ENCODE results near the gene TRIM15.
"Not testable (repeated sequence)": the region's sequence is repeated elsewhere in the genome, so short reads cannot be mapped to it uniquely, and the experiment has no call there.

TRIM15 gene

DNA sequence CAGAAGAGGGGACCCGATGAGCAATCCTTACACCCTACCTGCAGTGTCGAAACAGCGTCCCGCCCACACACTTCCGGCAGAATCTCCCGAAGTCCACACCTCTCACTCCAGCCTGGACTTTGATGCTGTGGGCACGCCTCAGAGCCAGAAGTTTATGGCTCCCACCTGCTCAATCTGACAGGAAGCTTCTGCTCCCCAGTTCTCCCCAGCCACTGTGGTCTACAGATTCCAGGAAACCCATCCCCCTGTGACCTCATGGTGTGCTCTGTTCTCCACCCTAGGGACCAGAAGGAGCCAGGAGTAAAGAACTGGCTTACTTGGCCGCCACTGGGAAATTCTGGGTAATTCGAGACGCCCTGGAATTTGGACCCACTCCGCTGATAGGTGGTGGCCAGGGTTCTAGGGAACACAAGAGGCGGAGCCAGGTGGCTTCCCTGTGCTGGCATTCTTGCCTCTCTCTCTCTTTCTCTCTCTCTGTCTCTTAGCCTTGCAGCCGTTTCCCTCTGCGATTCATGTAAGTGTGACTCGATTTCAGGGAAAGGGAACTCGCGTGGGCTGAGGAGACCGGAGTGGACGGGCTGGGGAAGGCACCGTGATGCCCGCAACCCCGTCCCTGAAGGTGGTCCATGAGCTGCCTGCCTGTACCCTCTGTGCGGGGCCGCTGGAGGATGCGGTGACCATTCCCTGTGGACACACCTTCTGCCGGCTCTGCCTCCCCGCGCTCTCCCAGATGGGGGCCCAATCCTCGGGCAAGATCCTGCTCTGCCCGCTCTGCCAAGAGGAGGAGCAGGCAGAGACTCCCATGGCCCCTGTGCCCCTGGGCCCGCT lies at the start of gene TRIM15:
Gene TRIM15, plus strand, starts transcription at position 457 of the 828 bp plus-strand sequence. Its CDS starts 139 bp downstream, at position 596.
- DNase-seq, result no peak

DNA sequence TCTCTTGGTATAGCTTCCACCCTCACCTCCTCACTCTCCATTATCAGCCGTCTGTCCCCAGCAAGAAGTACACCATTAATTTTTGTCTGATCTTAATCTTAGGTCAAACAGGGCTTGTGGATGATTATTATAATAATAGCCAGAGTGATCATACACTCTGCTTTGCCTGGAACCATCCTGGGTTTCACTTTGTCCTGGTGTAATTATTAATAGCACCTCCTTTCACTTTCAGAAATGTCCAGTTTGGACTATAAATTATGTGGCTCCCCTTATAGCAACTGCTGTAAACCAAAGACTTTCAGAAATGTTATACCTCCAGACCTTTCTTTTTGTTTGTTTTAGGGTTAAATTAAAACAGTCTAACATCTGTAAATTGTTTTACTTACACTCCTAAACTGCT lies 49.5 kb upstream of the TRIM15 start:
- DNase-seq, result no peak

DNA sequence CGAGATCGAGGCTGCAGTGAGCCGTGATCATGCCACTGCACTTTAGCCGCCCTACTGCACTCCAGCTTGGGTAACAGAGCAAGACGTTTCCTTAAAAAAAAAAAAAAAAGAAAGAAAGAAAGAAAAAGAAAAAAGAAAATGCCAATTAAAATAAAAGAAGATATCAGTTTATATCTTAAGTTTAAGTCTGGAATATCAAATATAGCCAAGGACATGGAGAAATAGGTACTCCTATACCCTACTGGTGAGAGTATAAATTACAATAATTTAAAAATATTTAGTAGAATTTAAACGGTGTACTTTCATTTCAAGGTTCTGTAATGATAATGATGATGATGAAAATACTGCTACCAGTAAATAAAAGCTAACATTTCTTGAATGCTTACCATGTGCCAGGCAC lies 46.6 kb upstream of the TRIM15 start:
- DNase-seq, result no peak

DNA sequence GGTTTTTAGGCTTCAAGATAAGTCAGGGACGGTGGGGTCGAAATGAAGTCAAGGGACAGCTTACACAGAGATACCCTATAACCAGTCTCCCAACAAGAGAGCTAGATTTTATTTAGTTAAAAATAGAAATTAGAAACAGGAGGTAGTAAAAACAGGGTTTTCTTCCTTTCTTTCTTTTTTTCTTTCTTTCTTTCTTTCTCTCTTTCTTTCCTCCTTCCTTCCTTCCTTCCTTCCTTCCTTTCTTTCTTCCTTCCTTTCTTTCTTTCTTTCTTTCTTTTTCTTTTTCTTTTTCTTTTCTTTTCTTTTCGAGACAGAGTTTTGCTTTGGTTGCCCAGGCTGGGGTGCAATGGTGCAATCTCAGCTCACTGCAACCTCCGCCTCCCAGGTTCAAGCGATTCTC lies 44.7 kb upstream of the TRIM15 start:
- DNase-seq, result not testable (repeated sequence)

DNA sequence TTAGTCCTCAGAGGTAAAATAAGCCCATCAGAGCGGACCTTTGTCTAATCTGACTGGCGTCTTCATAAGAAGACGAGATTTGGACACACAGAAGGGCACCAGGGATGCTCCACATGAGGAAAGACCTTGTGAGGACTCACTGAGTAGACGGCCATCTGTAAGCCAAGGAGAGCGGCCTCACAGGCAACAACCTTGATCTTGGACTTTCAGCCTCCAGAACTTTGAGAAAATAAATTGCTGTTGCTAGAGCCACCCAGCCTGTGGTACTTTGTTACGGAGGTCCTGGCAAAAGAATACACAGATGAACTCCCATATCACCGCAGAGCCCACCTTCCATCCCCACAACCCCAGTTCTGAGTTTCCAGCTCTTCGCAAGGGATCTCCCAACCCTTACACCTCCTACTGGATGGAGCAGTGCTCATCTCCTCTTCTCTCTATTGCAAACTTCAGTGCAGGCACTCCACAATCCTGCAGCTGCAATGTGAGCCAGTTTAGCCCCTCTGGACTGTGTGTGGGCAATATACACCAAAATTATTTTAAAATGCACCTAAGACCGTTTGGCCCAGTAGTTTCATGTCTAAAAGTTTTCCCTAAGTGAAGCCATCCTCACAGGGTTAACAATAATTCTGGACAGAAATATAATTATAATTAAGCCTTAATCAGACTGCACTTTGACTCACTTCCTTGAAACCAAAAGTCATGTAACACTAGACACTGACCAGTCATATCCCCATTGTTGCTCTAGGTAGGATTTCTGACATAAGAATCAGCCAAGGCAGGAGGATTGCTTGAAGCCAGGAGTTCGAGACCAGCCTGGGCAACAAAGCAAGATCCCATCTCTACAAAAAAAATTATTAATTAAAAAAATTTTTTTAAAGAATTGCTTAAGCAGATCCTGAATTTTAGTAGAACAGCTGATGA lies 41.6 kb upstream of the TRIM15 start:
- DNase-seq, result no peak

DNA sequence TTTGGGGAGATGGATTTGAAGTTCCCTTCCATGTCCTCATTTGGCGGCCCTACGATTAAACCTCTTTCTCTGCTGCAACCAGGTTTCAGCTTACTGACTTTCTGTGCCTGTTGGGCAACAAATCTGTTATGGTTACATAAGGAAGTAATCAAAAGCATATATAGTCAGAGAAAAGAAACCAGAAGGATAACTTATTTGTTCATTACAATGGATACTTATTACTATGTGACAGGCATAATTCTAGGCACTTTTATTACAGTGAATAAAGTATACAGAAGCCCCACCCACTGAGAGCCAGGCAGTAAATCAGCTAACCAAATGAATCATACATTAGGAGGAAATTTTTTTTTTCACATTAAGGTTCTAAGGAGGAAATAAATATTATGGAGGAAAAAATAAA lies 40.8 kb upstream of the TRIM15 start:
- DNase-seq, result no peak

DNA sequence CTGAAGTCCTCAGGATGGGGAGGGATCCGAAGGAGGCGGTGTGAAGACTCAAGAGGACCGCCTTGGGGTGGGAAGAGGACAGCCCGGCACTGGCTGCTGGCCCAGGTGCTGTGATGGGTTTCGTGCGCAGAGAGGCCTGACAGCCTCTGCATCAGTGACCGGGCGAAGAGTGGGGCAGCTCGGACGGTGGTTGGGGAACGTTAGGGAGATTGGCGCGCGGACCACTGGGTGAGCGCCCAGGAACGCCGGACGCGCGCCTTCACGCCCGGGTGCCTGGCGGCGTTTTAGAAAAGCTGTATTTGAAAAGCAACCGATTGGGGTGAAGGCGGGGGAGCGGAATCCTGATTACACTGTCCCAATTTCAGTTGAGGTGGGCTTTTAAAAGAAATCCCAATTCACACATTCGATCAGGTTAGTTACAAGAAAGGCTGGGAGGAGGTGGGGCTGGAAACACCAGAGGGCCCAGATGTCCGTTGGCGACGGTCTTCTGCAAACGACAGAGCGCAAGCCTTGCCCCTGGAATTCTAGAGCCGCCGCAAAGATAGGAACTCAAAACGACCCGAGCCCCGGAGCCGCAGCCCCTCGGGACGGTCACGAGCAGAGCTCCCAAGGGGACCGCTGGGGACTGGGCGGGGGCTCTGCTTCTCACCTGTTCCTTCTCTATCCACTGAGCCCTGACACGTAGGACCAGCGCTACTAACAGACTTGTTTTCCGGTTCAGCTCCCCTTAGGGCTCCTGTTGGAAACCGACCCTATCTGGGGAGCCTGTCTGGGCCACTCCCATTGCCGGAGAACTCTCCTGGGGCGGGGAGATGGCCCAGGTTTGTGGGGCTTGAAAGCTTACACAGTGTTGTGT lies 35.9 kb upstream of the TRIM15 start:
- DNase-seq, result no peak

DNA sequence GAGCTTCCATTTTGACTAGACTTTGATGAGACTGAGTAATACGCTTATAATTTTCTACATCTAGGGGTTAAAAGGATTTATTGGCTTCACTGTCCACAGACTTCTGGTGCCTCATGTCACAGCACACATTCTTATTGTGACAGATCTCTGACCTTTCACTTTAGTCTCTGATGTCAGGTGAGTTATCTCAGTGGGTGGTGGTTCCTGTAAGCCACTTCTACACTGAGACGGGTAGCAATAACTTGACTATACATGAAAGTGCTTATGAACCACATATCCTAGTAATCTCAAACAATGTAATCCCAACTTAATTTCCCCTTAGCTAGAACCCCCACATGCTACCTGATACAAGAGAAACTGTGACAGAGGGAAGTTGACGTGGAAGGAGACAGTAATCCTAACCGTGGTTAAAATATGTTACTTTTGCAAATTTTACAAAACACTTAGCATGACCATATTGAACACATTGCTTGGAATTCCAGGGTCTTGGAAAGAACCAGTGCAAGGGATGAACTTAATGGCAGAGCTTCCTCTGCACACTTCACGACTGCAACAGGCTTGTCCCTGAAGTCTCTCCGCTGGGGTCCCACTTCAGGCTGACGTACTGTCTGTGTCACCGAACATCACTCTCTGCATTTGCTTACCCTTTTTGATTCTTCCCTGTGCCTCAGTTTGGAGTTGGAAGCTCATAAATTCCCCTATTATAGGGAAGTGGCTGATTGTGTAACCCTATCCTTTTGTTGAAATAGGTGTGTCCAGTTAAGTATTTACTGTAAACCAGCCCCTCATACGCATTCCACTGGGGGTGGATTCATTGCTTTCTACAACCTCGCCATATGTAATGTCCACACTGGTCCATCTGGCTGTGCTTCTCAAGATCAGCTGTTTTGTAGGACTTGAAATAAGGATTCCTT lies 33.8 kb upstream of the TRIM15 start:
- no peak for DNase-seq

DNA sequence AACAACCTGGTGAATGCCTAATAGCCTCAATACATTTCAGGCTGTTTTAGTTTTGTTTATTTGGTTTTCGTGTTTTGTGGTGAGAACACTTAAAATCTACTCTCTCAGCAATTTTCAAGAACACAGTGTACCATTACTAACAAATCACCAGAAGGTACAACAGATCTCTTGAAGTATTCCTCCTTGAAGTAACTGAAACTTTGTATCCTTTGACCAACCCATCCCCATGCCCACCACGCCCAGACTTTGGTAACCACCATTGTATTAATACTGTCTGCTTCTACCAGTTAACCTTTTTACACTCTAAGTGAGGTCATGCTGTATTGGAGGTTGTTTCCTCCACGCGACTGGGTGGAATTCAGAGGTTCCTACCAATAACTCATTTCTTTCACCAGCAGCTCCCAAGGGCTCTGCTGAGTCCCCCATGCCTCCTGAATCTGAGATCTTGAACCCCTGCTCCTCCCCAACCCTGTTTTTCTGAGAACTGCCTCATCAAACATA lies 33.1 kb upstream of the TRIM15 start:
- no peak for DNase-seq

DNA sequence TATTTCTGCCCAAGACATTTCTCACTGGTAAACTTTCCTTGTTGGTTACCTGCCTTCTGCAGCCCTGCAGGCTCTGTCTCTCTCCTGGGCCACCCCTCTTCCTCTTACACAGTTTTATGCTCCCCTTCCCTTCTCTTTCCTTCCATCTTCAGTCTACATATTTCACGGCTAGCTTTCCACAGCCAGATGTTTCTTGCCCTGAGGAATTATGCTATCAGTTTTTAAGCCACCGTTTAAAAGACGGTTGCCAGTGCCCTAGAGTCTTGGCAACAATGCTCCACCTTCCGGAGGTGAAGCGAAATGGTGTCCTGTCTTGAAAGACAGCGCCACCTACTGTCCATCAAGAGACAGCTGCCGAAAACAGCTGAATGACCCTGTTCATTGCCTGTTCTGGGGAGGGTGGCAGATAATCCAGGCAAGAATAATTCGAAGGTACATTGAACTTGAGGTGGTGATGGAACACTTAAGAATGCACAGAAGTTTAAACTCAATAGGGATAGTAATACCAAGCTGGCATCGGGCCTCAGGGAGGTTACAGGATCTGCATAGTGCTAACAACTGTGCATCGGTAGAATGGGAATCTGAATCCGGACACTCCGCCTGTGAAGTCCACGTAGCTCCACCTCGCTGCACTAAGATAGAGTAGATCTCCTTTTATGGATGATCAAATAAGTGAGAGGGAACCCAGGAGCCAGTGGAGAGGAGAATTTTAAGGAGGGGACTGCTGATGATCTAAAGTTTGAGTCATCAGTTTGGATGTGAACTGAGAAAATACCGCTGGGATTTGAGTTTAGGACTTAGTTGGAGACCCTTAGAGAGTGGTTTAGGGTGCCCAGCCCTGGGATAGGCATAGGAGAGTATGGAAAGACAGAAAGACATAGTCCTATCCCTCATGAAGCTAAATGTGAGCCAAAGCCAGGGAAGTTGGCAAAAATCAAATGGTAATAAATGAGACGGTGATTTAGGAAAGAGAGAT lies 32.2 kb upstream of the TRIM15 start:
- peak; percentile 30 for DNase-seq

DNA sequence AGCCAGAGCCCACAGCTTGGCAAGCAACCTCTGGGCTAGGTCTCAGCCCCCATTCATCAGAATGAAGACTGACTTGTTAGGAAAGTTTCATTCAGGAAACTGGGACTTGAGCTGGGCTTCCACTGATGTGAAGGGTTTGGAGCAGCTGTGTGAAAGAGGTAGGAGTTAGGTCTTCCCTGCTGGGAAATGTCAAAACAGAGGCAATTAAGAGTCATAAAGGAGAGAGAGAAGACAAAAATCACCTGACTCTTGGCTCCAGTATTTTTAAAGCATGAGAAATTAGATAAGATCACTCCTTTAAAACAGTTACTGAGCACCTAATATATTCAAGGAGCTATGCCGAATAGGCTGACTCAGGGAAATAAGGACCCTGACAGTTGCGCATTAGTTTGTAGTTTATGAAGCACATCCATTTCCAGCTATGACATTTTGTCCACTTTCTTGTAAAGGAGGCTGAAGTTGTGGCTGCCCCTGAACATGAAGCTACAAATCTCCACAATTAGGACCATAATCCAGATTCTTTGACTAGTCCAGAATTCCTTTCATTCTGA lies 31.3 kb upstream of the TRIM15 start:
- no peak for DNase-seq

DNA sequence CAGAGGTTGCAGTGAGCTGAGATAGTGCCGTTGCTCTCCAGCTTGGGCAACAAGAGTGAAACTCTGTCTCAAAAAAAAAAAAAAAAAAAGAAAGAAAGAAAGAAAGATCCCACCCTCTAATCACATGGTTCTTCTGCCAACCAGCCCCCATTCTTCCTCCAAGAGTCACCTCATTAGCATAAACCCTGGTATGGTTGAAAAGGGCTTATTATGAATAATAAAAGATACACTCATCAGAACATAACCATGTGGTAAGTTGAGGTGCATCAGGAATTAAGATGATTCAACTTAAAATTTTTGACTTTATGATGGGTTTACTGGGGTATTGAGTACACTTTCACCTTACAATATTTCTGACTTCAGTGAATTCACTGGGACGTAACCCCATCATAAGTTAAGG lies 28.2 kb upstream of the TRIM15 start:
- DNase-seq, result no peak

DNA sequence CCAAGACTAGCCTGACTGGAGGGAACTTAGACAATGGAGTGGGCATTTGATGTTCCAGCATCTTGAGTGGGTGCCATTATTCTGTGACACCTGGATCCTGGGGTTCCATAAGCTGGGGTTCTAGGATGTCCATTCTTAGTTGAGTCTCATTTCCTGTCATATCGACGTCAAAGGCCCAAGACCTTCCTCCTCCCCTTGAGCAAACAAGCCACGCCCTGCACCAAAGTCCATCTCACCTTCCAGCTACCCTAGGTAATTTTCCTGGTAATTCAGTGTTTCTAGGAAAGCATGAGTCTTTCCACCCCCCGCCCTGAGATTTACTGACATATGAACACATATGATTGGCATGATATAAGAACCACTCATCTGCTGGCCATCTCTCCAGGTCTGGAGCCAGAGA lies 27.6 kb upstream of the TRIM15 start, which contains the start of gene TRIM40:
Gene TRIM40, plus strand, starts transcription at position 384 of the 400 bp plus-strand sequence. CDS start 897 bp downstream, outside the sequence.
- no peak for DNase-seq

DNA sequence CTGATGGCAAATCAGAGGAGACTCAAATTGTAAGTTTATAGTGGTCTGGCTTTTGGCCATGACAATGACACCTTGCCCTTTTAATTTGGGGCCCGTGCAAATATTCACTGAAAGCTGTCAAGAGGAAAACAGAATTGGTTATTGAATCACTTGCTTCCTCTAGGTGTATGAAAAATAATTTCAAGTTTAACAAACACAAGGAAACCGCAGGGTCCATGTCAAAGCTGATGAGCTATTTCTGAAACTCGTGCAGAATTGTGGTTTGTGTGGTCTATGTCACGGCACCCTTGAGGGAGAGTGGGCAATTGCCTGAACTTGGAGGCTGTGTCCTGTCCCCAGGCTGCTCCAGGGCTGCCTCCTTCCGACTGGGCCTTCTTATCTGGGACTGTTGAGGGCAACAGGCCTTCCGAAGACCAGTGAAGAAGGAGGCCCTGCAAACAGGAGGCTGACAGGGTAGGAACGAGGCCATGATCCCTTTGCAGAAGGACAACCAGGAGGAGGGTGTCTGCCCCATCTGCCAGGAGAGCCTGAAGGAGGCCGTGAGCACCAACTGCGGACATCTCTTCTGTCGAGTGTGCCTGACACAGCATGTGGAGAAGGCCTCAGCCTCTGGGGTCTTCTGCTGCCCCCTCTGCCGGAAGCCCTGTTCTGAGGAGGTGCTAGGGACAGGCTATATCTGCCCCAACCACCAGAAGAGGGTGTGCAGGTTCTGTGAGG lies 26.6 kb upstream of the TRIM15 start:
- no peak for DNase-seq

DNA sequence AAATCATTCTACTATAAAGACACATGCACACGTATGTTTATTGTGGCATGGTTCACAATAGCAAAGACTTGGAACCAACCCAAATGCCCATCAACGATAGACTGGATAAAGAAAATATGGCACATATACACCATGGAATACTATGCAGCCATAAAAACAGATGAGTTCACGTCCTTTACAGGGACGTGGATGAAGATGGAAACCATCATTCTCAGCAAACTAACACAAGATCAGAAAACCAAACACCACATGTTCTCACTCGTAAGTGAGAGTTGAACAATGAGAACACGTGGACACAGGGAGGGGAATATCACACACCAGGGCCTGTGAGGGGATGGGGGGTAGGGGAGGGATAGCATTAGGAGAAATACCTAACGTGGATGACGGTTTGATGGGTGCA lies 23.1 kb upstream of the TRIM15 start:
- not testable (repeated sequence) for DNase-seq

DNA sequence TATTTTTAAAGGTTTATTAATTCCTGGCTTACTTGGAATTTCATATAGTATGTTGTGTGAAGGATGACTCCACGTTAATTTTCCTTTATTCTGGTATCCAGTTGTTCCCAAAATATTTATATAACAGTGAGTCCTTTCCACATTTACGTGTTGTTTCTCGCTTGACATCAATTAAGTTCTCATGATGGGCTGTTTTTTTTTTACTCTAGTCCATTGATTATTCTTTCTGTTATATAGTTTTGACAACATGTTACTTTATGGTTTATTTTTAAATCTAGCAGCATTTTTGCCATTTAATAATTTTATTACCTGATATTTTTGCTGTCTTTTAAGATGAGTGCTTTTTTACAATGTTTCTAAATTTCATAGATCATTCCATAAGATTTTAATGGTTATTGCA lies 20.7 kb upstream of the TRIM15 start:
- no peak for DNase-seq

DNA sequence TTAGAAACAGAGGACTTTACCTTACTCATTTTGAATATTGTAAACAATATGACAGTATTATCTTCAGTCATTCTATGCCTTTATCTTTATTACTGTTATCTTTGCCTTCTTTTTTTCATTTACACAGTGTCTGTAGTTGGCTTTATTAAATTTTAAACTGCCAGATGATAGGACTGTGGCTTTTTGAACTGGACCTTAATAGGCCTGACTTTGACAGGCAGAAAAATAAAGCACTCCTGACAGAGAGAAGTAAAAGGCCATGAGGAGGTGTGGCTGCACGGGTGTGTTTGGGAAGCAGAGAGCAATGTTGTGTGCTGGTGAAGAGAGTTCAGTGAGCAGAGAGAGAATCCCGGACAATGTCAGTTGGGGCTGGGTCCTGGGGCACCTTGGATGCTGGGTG lies 19.6 kb upstream of the TRIM15 start:
- DNase-seq, result no peak

DNA sequence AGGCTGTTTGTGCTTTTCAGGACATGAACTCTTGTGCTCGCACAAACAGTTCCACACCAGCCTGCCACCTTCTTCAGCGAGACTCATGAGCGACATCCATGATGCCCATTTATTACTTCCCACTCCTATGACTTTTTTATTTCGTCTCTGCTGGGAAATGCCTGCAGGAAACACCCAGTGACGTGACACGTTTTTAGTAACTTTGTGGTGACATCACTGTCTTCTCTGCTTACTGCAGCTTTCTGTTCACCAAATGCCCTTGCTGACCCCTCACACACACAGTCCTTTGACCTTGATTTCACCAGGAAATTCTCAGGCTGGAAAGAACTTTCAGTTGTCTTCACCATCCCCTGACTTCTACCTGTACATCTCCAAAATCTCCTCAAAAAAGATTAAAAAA lies 18.5 kb upstream of the TRIM15 start:
- no peak for DNase-seq

DNA sequence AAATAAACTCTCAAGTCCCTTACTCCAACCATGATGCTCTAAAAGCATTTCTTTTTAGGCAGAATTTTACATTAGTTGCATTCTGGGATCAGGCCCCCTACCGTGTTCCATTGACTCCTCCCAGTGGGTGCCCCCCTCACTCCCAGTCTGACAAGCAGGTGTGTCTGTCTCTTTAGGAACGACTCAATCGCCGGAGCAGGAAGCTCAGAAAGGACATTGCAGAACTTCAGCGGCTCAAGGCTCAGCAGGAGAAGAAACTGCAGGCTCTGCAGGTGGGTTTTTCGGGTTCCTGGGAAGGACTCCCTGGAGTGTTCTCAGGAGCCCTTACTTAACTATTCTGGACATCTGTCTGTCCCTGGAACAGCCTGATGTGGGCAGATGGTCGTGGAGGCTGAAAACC lies 17.5 kb upstream of the TRIM15 start:
- no peak for DNase-seq

All from NCI-H2029 treated with DMSO at 0.1 percent for 48 hours (cell line).